Erythroblast (primary cell): Measurements from ENCODE around the gene SPATA16.

Experiments
- GATA1 ChIP-seq: IDR thresholded peaks from 2 replicates; pipeline ENCODE4 v1.6.1; 2011; ENCODE audit warnings: low read depth, mild to moderate bottlenecking, control low read depth, low read length, moderate library complexity
- POLR2A ChIP-seq: IDR thresholded peaks from 2 replicates; pipeline ENCODE4 v1.6.1; 2011; ENCODE audit warnings: mild to moderate bottlenecking, low read length

GRCh38 chr3:173037840-173038483 is 103.1 kb downstream of the SPATA16 start:
- TF ChIP-seq POLR2A = no peak
- TF ChIP-seq GATA1 = no peak
